ENCODE results near the gene TMEM132D.

The TMEM132D gene

GRCh38 chr12:129127771-129128170, 776.1 kb downstream of the TMEM132D start:
- H3K27me3 ChIP-seq (ENCODE audit: control insufficient read depth, insufficient read depth, low read length): no peaks in the 10 kb centered on the region

GRCh38 chr12:129127211-129127610, 776.6 kb downstream of the TMEM132D start:
- Histone ChIP-seq H3K9me3 (ENCODE audit: control insufficient read depth, insufficient read depth, low read length) (no peaks in the 10 kb centered on the region), H3K4me1 (ENCODE audit: control insufficient read depth, insufficient read depth, low read length) (no peaks in the 10 kb centered on the region), H3K36me3 (ENCODE audit: control insufficient read depth, insufficient read depth, low read length) (peaks cover 3% of the 10 kb centered on the region), H3K4me3 (ENCODE audit: low read depth, low read length) (no peak overlapping the region), H3K9ac (ENCODE audit: low read depth, low read length) (no peak overlapping the region), H3K27me3 (ENCODE audit: control insufficient read depth, insufficient read depth, low read length) (no peaks in the 10 kb centered on the region)

More at GRCh38 chr12:129127771-129128170, 776.1 kb downstream of the TMEM132D start:
- H3K36me3 ChIP-seq (ENCODE audit: control insufficient read depth, insufficient read depth, low read length): peaks cover 3% of the 10 kb centered on the region
- H3K4me1 ChIP-seq (ENCODE audit: control insufficient read depth, insufficient read depth, low read length): no peaks in the 10 kb centered on the region
- no peak overlapping the region for H3K4me3 ChIP-seq (ENCODE audit: low read depth, low read length)
- H3K9me3 ChIP-seq (ENCODE audit: control insufficient read depth, insufficient read depth, low read length): no peaks in the 10 kb centered on the region
- peak overlapping the region; percentile 16 for H3K9ac ChIP-seq (ENCODE audit: low read depth, low read length)

- H3K9me3 ChIP-seq (ENCODE audit: control insufficient read depth, insufficient read depth, low read length): no peaks in the 10 kb centered on the region
- no peak overlapping the region for H3K9ac ChIP-seq (ENCODE audit: low read depth, low read length)
- H3K27me3 ChIP-seq (ENCODE audit: control insufficient read depth, insufficient read depth, low read length): no peaks in the 10 kb centered on the region
- no peaks in the 10 kb centered on the region for H3K4me1 ChIP-seq (ENCODE audit: control insufficient read depth, insufficient read depth, low read length)
- no peaks in the 10 kb centered on the region for H3K36me3 ChIP-seq (ENCODE audit: control insufficient read depth, insufficient read depth, low read length)
- no peak overlapping the region for H3K4me3 ChIP-seq (ENCODE audit: low read depth, low read length)
These were observed 784.3 kb downstream of the TMEM132D start for GRCh38 chr12:129119537-129119936.

- Histone ChIP-seq H3K4me3 (ENCODE audit: low read depth, low read length) (no peak overlapping the region), H3K27me3 (ENCODE audit: control insufficient read depth, insufficient read depth, low read length) (no peaks in the 10 kb centered on the region), H3K4me1 (ENCODE audit: control insufficient read depth, insufficient read depth, low read length) (no peaks in the 10 kb centered on the region), H3K9me3 (ENCODE audit: control insufficient read depth, insufficient read depth, low read length) (no peaks in the 10 kb centered on the region), H3K9ac (ENCODE audit: low read depth, low read length) (no peak overlapping the region), H3K36me3 (ENCODE audit: control insufficient read depth, insufficient read depth, low read length) (no peaks in the 10 kb centered on the region)
These were observed 788.3 kb downstream of the TMEM132D start for GRCh38 chr12:129115558-129115957.

- no peaks in the 10 kb centered on the region for H3K36me3 ChIP-seq (ENCODE audit: control insufficient read depth, insufficient read depth, low read length)
- no peak overlapping the region for H3K9ac ChIP-seq (ENCODE audit: low read depth, low read length)
- no peaks in the 10 kb centered on the region for H3K4me1 ChIP-seq (ENCODE audit: control insufficient read depth, insufficient read depth, low read length)
- no peak overlapping the region for H3K4me3 ChIP-seq (ENCODE audit: low read depth, low read length)
- H3K9me3 ChIP-seq (ENCODE audit: control insufficient read depth, insufficient read depth, low read length): no peaks in the 10 kb centered on the region
- no peaks in the 10 kb centered on the region for H3K27me3 ChIP-seq (ENCODE audit: control insufficient read depth, insufficient read depth, low read length)
These were observed 793.2 kb downstream of the TMEM132D start for GRCh38 chr12:129110575-129110974.

- Histone ChIP-seq H3K27me3 (ENCODE audit: control insufficient read depth, insufficient read depth, low read length) (no peaks in the 10 kb centered on the region), H3K9ac (ENCODE audit: low read depth, low read length) (no peak overlapping the region), H3K4me1 (ENCODE audit: control insufficient read depth, insufficient read depth, low read length) (no peaks in the 10 kb centered on the region), H3K4me3 (ENCODE audit: low read depth, low read length) (no peak overlapping the region), H3K36me3 (ENCODE audit: control insufficient read depth, insufficient read depth, low read length) (no peaks in the 10 kb centered on the region), H3K9me3 (ENCODE audit: control insufficient read depth, insufficient read depth, low read length) (no peaks in the 10 kb centered on the region)
These were observed 794.4 kb downstream of the TMEM132D start for GRCh38 chr12:129109174-129110001.

- Histone ChIP-seq H3K9me3 (ENCODE audit: control insufficient read depth, insufficient read depth, low read length) (no peaks in the 10 kb centered on the region), H3K4me3 (ENCODE audit: low read depth, low read length) (no peak overlapping the region), H3K4me1 (ENCODE audit: control insufficient read depth, insufficient read depth, low read length) (no peaks in the 10 kb centered on the region), H3K27me3 (ENCODE audit: control insufficient read depth, insufficient read depth, low read length) (no peaks in the 10 kb centered on the region), H3K36me3 (ENCODE audit: control insufficient read depth, insufficient read depth, low read length) (no peaks in the 10 kb centered on the region), H3K9ac (ENCODE audit: low read depth, low read length) (no peak overlapping the region)
These were observed 797.1 kb downstream of the TMEM132D start for GRCh38 chr12:129106772-129107171.

GRCh38 chr12:129103231-129103630, 800.6 kb downstream of the TMEM132D start:
- no peak overlapping the region for H3K4me3 ChIP-seq (ENCODE audit: low read depth, low read length)
- no peaks in the 10 kb centered on the region for H3K36me3 ChIP-seq (ENCODE audit: control insufficient read depth, insufficient read depth, low read length)
- no peaks in the 10 kb centered on the region for H3K27me3 ChIP-seq (ENCODE audit: control insufficient read depth, insufficient read depth, low read length)
- H3K9ac ChIP-seq (ENCODE audit: low read depth, low read length): no peak overlapping the region
- no peaks in the 10 kb centered on the region for H3K4me1 ChIP-seq (ENCODE audit: control insufficient read depth, insufficient read depth, low read length)
- no peaks in the 10 kb centered on the region for H3K9me3 ChIP-seq (ENCODE audit: control insufficient read depth, insufficient read depth, low read length)

GRCh38 chr12:129102233-129102632, 801.6 kb downstream of the TMEM132D start:
- H3K9me3 ChIP-seq (ENCODE audit: control insufficient read depth, insufficient read depth, low read length): no peaks in the 10 kb centered on the region
- no peaks in the 10 kb centered on the region for H3K4me1 ChIP-seq (ENCODE audit: control insufficient read depth, insufficient read depth, low read length)

GRCh38 chr12:129101816-129102215, 802.0 kb downstream of the TMEM132D start:
- Histone ChIP-seq H3K36me3 (ENCODE audit: control insufficient read depth, insufficient read depth, low read length) (no peaks in the 10 kb centered on the region), H3K4me1 (ENCODE audit: control insufficient read depth, insufficient read depth, low read length) (no peaks in the 10 kb centered on the region), H3K9me3 (ENCODE audit: control insufficient read depth, insufficient read depth, low read length) (no peaks in the 10 kb centered on the region), H3K4me3 (ENCODE audit: low read depth, low read length) (no peak overlapping the region), H3K27me3 (ENCODE audit: control insufficient read depth, insufficient read depth, low read length) (no peaks in the 10 kb centered on the region), H3K9ac (ENCODE audit: low read depth, low read length) (no peak overlapping the region)

More at GRCh38 chr12:129102233-129102632, 801.6 kb downstream of the TMEM132D start:
- Histone ChIP-seq H3K36me3 (ENCODE audit: control insufficient read depth, insufficient read depth, low read length) (no peaks in the 10 kb centered on the region), H3K27me3 (ENCODE audit: control insufficient read depth, insufficient read depth, low read length) (no peaks in the 10 kb centered on the region), H3K9ac (ENCODE audit: low read depth, low read length) (no peak overlapping the region), H3K4me3 (ENCODE audit: low read depth, low read length) (no peak overlapping the region)

- H3K4me1 ChIP-seq (ENCODE audit: control insufficient read depth, insufficient read depth, low read length): no peaks in the 10 kb centered on the region
- H3K36me3 ChIP-seq (ENCODE audit: control insufficient read depth, insufficient read depth, low read length): no peaks in the 10 kb centered on the region
- no peaks in the 10 kb centered on the region for H3K9me3 ChIP-seq (ENCODE audit: control insufficient read depth, insufficient read depth, low read length)
- no peaks in the 10 kb centered on the region for H3K27me3 ChIP-seq (ENCODE audit: control insufficient read depth, insufficient read depth, low read length)
- no peak overlapping the region for H3K4me3 ChIP-seq (ENCODE audit: low read depth, low read length)
- no peak overlapping the region for H3K9ac ChIP-seq (ENCODE audit: low read depth, low read length)
These were observed 802.4 kb downstream of the TMEM132D start for GRCh38 chr12:129101404-129101803.

GRCh38 chr12:129097451-129097850, 806.4 kb downstream of the TMEM132D start:
- no peaks in the 10 kb centered on the region for H3K27me3 ChIP-seq (ENCODE audit: control insufficient read depth, insufficient read depth, low read length)
- H3K4me3 ChIP-seq (ENCODE audit: low read depth, low read length): no peak overlapping the region
- no peak overlapping the region for H3K9ac ChIP-seq (ENCODE audit: low read depth, low read length)
- no peaks in the 10 kb centered on the region for H3K9me3 ChIP-seq (ENCODE audit: control insufficient read depth, insufficient read depth, low read length)
- H3K36me3 ChIP-seq (ENCODE audit: control insufficient read depth, insufficient read depth, low read length): no peaks in the 10 kb centered on the region
- H3K4me1 ChIP-seq (ENCODE audit: control insufficient read depth, insufficient read depth, low read length): no peaks in the 10 kb centered on the region

Data from iPS-15b (cell line).